Activated T-cell treated with anti-CD3 and anti-CD28 coated beads for 24 hours (primary cell): ENCODE data around the gene CCDC150.
A peak's percentile ranks its signal among the peaks of the same experiment; 100 is the strongest.
"Not testable (repeated sequence)": the region's sequence is repeated elsewhere in the genome, so short reads cannot be mapped to it uniquely, and the experiment has no call there.

ENCODE experiments used
- DNase-seq: peaks from one replicate; pipeline ENCODE4 v3.0.0-alpha.2; 2020; ENCODE audit warnings: low read depth

The CCDC150 gene

DNA sequence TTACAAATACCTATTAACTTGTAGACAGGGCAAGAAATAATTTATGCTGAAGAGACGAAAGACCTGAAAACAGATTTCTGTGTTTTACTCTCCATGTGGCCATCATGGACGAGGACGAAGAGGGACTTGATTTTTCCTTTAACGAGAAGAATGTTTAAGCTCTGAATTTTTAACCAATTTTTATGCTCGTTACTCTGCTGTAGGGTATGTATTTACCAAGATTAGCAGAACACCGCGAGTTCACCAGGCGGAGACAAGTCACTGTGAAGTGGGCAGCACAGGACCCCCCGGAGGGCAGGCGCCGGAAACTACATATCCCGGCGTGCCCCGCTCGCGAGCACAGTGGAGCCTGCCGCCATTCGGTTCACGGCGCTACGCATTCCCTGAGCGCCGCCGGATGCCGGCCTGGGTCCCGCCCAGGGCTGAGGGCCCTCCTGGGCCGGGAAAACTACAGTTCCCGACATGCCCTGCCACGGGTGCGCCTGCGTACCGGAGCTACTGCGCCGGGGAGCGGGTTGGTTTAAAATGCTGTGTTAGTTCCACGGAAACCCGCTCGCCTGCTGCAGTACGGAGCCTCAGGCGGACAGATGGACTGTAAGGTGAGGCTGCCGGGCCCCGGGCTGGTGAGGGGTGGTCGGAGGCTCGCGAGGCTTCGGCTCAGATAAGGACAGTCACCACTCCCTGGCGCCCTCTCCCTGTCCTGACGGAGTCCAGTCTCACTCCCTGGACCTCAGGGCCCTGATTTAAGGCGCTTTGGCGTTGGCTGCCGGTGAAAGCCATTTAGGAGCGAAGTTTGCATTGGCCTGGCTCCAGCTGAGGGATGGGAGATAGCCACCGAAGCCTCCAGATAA, at the start of gene CCDC150:
CCDC150 (plus strand) TSS at position 536 of the 851 bp plus-strand sequence; CDS start at position 588, 52 bp downstream.
- peak; percentile 91 for DNase-seq

DNA sequence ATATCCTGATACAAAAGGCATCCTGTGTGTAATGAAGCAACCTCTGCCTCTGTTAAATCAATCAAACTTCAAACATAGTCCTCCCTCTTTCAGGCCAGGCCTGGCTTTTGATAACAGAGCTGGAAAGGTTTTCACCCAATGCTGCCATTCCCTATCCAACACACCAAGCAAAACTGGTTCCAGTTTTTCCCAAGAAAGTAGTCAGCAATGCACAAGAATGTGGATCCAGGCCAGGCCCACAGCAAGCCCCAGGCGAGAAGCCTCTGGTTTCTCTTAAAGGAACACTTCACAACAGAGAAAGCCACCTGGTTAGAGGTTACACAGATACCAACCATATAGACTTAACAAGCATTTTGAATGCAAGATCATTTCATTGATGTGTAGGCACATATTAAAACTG, 49.2 kb upstream of the CCDC150 start:
- DNase-seq: no peak

GRCh38 chr2:196591004-196591403, 48.5 kb upstream of the CCDC150 start:
- DNase-seq: no peak

DNA sequence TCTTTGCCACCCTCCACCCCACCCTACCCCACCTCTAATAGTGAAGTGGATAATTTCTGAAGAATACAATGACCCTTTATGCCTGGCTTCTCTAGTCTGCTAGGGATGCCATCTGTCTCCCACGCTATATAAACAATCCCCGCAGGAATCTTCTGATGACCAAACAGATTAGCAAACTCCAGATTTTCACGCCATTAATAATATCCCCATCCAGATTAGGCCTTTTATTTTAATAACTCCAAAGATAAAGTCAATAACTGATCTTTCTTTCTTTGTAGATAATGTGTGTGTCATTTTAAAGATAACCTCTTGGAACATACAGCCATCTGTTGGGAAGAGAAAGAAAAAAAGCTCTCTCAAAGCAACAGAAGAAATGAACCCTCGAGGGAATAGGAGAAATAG, 47.9 kb upstream of the CCDC150 start:
- DNase-seq: no peak

DNA sequence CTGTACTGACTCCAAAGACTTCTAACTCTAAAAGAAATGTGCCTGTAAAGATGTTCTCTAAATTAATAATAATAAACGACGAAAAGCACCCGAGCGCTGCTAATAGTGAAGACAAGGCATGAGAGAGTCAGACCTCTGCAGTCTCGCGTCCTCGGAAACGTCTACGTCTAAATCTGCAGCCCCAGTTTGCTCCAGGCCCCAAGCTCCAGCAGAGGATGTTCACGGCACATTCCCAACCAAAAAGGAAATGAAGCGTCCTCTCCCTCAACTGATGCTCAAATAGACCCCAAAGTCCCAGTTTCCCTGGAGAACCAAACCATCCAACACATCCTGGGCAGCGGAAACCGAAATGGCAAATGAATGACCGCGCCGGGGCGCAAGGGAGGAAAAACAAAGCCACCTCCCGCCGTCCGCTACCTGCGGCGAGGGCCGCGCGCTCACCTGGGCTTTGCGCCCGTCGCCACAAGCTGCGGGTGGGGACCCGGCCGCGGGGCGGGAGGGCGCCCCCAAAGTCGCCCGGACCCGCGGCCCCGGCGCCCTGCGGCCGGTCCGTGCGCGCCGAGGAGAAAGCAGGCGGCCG, 47.1 kb upstream of the CCDC150 start:
- no peak for DNase-seq

- DNase-seq: no peak
Observed at GRCh38 chr2:196592911-196593881, 46.3 kb upstream of the CCDC150 start, which contains the start of gene HECW2. TSS of gene HECW2 (minus strand) at chr2:196593554.

DNA sequence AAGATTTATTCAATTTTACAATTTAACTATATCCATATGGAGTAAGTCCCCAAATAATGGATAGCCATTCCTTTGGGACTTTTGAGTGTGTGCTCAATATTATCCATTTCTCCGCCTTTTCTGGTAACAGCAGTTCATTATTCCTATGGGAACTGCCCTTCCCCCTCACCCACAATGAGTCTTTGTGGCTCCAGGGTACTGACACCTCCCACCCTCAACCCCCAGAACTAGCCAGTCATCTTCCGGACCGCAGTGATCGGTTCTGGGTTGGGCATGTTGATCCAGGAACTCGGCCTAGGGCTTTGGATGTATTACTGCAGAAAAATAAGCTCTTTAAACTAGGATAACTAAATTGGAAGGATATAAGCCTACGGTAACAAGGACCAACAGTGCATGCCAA, 45.4 kb upstream of the CCDC150 start:
- DNase-seq: no peak

DNA sequence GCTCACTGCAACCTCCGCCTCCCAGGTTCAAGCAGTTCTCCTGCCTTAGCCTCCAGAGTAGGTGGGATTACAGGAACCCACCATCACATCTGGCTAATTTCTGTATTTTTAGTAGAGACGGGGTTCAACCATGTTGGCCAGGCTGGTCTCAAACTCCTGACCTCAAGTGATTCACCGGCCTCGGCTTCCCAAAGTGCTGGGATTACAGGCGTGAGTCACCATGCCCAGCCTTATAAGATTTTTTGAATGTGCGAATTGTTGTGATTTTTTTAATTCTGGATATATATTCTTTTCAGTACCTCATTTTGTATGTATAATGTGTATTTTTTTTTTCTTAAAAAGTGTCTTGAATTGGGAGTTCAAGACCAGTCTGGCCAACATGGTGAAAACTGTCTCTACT, 42.0 kb upstream of the CCDC150 start:
- DNase-seq: no peak

DNA sequence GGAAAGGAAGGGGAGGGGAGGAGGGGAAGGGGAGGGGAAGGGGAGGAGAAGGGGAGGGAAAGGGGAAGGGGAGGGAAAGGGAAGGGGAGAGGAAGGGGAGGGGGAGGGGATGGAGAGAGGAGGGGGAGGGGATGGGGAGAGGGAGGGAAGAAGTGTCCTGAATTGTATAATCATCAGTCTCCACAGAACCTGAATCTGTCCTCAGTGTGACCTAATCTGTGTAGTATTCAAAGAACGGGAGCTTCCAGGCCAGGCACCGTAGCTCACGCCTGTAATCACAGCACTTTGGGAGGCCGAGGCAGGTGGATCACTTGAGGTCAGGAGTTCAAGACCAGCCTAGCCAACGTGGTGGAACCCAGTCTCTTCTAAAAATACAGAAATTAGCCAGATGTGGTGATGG, 41.1 kb upstream of the CCDC150 start:
- no peak for DNase-seq

DNA sequence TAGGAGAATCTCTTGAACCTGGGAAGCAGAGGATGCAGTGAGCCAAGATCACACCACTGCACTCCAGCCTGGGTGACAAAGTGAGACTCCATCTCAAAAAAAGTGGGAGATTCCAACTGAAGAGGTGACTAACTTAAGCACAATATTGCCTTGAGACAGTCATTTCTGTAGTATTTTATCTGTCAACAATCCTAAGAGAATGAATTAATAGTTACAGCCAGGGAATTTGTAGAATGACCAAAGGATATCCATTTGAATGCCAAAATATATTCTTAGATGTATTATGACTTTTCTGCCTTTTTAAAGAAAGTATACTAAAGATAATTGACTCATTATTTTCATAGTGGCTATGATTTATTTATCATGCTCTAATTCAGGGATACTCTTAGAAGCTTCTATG, 40.7 kb upstream of the CCDC150 start:
- no peak for DNase-seq

DNA sequence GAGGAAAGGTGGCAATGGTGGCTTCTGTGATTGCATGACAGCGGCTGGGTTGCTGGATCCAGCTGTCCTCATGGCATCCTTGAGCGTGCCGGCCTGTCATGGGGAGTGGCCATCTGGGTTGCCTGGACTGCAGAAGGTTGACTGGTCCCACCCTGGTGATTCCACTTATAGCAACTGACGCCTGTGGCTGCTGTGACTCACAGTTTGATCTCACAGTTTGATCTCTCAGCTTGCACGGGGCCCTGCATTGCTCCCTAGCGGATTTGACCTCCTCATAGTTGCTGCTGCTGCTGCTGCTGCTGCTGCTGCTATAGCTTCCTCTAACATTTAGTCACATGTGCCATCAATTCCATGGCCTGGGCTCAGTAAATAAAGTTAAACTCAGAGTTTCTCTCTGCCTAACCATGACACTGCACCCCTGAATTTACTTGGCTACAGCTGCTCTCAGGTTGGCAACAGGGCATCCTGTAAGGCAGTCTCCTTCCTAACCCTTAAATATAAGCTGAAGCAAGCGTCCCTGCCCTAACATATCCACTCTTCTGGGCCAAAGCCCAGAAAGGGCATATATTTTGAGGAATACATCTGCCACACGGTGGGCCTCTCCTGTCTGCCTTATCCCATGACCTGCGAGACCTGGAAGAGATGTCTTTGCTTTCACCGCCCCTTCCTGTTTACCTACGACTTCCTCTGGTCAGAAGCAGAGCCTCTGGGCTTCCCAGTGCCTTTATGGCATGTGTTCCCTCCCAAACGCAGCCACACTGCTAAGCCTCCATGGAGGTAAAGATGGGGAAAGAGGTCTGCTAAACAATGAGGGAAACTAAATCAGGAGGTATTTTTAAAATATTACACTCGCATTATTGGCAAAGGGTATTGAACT, 37.8 kb upstream of the CCDC150 start:
- DNase-seq: no peak

DNA sequence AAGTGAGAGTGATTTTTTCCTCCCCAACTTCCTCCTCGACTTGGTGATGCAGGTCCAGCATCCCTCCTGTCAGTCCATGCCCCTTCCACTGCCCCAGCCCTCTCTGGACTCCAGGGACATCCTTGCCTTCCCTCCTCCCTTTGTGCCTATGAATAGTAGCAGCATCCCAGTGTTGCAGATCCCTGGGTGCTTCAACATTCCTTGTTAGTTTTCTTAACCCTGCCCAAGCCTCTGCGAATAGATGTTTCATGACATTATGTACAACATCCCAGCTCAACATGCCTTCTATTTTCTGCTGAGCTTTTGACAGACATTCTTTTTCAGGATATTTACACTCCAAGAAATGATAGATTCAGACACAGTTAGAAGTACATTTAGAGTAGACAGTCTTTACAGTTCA, 35.3 kb upstream of the CCDC150 start:
- no peak for DNase-seq

GRCh38 chr2:196606516-196606915, 33.0 kb upstream of the CCDC150 start:
- no peak for DNase-seq

- no peak for DNase-seq
Observed at GRCh38 chr2:196607073-196607472, 32.4 kb upstream of the CCDC150 start.

GRCh38 chr2:196607896-196608295, 31.6 kb upstream of the CCDC150 start:
- DNase-seq: not testable (repeated sequence)

DNA sequence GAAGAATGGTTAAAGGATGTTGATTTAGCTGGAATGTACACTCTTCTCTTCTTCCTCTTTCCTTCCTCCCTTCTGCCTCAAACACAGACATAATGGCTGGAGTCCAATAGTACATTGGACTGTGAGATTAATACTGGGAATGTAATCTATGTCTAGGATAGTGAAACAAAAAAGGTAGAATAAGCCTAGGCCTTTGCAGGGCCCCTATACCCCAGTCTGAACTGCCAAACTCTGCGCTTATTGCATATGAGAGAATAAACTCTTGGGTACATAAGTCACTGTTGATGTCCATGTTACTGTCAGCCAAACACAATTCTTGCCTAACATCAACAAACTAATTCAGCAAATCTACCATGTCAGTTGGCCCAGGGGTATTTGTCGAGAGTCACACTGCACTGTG, 29.7 kb upstream of the CCDC150 start:
- no peak for DNase-seq

DNA sequence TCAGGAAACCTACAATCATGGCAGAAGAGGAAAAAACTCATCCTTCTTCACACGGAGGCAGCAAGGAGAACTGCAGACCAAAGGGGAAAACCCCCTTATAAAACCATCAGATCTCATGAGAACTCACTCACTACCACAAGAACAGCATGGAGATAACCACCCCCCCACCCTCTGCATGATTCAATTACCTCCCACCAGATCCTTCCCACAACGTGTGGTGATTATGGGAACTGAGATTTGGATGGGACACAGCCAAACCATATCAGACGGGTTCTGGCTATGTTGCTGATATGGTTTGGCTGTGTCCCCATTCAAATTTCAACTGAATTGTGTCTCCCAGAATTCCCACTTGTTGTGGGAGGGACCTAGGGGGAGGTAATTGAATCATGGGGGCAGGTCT, 28.7 kb upstream of the CCDC150 start:
- no peak for DNase-seq

- no peak for DNase-seq
Observed at GRCh38 chr2:196613302-196613701, 26.2 kb upstream of the CCDC150 start.

- DNase-seq: no peak
Observed at GRCh38 chr2:196617430-196617829, 22.1 kb upstream of the CCDC150 start.

DNA sequence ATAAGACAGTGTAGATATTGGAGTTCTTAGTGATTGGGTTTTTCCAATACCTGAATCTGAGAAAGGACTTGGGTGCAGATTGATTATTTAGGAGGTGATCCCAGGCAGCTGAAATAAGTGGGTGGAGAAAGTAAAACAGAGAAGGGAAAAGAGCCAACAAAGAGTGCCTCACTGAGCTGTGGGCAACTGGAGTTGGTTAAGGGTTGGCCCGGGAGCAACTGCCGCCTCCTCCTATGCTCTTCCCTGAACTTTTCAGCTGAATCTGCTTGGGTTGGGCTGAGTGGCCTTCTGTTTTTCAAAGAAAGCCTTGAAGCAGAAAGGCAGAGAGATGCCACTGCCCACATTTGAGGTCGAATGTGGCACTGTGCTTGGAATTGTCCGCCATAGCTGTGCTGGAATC, 20.9 kb upstream of the CCDC150 start:
- DNase-seq: no peak

- DNase-seq: no peak
Observed at GRCh38 chr2:196630531-196630930, 9.0 kb upstream of the CCDC150 start.
